Body of pancreas (tissue), 4 donors: ENCODE measurements around the gene HOXA6.

Experiments used
- CTCF ChIP-seq, 7 experiments: fragments of 450-650 bp in 4 of 7; fragments of 200-600 bp in 3 of 7; sonication (generic) in 3 of 7; IDR thresholded peaks; one replicate each; pipeline ENCODE4 v1.5.1; 2016 to 2019; ENCODE audit warnings: antibody characterized with exemption in 7 of 7
- POLR2A ChIP-seq, 3 donors: fragments of 450-650 bp; IDR thresholded peaks; one replicate each; pipeline ENCODE4 v1.6.1; 2016; ENCODE audit warnings: antibody characterized with exemption in 3 of 3, mild to moderate bottlenecking in 2 of 3

- TF ChIP-seq CTCF (IDR thresholded peaks at IDR 0.05) (no peak), POLR2A (IDR thresholded peaks at IDR 0.05) (no peak)
Measured at GRCh38 chr7:27188386-27189294, 41.1 kb upstream of the HOXA6 start.
